HG03520 (cell line): ENCODE results near the gene FGF12.

Experiments
- ATAC-seq: cut with Tn5 transposase; IDR thresholded peaks from one replicate; pipeline ENCODE4 v1.9.1; 2021; ENCODE audit warnings: mild to moderate bottlenecking, moderate library complexity; ENCODE audit not compliant: unreplicated experiment

Gene FGF12

DNA sequence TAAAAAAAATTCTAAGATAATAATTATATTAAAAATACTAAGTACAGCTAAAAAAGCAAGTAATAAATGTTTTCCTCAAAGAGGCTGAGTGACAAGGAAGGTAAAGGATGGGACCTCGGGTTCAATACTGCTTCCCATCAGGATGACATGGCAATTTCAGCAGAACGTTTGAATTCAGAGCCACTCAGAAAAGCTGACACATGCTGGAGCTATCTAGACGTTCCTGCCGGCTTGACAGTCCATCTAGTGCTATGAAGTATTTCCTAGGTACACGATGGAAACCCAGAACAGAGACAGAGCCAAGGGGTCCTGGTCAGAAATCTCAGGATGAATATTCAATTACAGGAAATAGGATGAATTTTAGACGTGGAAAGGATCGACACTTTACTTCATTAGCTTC lies 361.8 kb downstream of the FGF12 start:
- ATAC-seq, result no peak

DNA sequence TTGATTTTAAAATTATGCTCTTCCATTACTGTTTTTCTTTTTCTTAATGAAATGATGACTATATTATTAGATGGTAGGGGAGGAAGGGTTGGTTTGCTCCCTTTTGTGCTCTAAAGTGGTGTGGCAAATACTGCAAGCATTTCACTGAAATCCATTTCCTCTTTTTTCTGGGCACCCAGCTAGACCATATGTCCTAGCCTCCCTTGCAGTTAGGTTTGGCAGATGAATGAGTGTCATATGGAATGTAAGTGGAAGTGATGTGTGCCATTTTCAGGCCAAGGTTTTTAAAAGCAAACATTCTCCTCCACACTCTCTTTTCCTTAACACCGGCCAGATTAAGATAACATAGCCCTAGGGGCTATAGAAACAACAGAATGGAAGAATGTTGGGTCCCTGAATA lies 363.0 kb downstream of the FGF12 start:
- ATAC-seq, result no peak

DNA sequence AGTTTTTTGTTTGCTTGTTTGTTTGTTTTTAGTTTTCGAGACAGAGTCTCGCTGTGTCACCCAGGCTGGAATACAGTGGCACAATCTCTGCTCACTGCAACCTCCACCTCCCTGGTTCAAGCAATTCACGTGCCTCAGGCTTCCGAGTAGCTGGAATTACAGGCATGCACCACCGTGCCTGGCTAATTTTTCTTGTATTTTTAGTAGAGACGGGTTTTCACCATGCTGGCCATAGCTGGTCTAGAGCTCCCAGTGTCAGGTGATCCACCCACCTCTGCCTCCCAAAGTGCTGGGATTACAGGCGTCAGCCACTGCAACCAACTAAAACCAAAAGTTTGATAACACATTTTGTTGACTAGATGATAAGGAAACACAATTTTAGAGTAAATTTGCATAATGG lies 372.7 kb downstream of the FGF12 start:
- ATAC-seq, result no peak

DNA sequence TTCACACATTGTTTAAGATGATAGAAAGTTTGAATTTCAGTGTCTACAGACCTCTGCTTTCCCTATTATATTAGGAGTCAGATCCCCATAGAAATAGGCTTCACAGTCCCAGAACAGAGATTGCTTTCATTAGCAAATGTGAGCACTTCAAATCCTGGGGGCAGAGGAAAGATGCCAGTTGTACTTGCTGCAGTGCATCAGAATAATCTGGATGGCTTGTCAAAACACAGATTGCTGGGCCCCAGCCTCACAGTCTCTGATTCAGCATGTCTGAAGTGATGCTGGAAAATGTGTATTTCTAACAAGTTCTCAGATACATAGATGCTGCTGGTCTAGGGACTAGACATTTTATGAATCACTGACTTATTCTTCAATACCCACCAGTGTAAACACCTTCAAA lies 375.2 kb downstream of the FGF12 start:
- no peak for ATAC-seq

DNA sequence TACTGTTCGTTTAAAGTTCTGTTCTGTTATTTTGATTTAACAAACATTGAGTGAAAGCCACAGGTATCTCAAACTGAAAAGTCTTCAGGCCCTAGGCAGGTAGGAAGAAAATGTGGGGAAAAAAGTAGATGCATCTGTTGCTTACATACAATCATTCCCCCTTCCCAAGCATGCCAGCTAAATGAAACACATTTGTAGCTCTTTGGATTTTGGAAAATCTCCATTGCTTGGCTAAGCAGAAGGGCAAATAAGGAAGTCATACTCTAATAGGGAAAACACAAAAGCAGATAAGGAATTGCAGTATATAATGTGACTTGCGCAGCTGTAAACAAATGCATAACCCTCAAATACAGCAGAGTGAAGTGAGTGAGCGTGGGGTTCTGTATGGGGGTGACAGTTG lies 375.9 kb downstream of the FGF12 start:
- no peak for ATAC-seq

DNA sequence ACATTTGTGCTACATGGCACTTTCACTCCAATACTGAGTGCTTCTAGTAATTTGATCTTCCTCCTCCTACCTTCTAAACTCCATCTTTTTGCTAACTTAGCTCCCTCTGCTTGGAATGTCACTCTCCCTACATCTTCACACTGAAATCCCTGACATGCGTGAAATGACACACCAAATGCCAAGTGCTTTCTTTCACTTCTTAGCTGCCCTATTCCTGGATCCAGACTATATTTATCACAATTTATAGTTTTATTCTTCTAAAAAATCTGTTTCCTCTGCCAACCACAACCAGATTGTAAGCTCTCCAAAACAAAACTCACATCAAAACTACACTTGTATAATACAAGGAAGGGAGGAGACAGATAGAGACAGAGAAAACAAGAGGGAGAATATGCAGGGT lies 387.3 kb downstream of the FGF12 start:
- no peak for ATAC-seq

DNA sequence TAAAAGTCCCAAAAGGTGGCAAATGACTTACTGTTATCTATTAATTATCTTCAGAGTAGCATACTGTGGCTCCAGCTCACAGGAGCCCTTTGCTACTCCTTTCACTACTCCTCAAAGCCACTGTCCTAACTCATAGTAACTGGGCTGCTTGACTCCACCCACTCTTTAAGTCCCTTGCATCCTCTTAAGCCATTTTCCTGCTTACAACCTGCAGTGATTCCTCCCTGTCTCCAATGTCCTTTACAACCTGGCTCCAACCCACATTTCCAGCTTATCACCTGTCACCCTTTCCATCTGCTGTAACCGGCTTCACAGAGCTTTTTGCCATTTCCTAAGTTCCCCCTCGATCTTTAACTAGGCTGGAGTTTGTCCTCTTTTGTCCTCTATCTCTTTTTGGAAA lies 388.1 kb downstream of the FGF12 start:
- no peak for ATAC-seq

DNA sequence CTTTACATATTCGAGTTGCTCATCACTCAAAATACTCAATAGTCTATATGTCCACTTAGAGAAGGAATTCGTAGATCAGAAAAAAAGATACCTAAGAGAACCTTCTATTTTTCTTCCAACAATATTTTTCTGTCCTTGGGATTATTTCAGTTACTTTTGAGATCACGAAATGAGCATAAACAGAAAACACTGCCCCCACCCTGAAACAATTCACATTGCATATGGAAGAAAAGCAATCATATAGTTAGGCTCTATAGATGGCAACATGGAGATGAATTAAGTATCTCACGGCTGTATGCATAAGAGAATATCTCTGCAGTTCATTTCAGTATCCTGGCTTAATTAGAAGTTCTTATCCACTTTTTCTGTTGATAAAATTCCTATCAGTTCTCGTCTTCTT lies 391.1 kb downstream of the FGF12 start:
- no peak for ATAC-seq

DNA sequence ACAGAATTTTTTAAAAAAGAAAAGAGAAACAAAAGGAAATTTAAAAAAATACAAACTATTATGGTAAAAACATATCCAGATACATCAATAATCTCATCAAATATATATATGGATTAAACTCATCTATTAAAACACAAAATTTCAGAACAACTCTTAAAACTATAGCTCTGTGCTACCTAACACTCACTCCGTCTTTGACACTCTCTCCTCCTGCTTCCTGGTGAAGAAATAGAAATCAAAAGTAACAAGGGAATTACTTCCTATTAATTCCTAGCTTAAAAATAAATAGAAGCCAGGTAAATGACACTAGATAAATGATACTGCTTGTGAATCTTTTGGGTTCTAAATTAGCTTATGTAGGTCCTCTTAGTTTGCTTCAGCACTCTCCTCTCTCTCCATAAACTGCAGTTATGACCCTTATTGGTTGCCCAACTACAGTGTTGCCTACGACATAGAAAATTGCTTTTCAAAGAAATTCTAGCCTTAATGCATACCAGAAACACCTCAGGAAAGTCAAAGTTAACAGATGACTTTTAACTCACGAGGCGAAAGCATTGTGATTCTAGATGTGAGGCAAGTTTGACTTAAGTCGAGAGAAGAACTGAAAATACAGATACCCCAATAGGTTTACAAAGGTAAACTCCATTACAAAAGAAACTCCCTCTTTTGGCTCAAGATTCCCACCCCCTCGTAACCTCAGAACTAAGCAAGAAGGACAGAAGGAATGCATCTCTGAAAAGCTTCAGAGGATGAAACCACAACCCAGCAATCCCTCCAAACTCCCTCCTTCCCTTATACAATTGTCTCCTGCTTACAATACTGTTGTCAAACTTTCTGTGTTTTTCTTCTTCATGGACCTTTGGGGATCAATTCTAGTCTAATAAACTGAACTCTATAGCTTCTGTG lies 394.7 kb downstream of the FGF12 start:
- ATAC-seq, result no peak

DNA sequence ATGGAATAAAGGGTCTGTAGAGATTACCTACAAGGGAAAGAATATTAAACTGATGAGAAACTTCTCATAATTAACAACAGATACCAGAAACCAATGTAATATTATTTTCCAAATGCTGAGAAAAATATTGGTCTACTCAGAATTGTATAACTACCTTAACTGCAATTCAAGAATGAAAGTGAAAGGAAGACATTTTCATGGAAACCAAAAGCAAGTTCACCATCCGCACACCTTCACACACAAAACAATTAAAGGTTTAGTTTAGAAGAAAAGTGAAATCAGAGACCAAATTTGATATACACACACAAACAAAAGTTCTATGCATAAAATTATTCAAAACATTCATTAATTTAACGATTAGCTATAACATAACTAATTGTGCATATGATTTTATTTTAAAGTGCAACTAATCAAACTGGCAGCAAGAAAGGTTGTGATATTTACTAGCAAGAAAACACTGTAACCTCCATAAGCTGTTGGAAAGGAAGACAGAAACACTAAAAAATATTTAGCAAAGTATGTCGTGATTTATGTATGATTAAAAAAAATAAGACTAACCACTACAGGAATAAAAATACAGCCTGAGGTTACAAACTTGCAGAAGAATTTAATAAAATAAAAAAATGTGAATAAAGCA lies 395.5 kb downstream of the FGF12 start:
- ATAC-seq, result peak; percentile 73

DNA sequence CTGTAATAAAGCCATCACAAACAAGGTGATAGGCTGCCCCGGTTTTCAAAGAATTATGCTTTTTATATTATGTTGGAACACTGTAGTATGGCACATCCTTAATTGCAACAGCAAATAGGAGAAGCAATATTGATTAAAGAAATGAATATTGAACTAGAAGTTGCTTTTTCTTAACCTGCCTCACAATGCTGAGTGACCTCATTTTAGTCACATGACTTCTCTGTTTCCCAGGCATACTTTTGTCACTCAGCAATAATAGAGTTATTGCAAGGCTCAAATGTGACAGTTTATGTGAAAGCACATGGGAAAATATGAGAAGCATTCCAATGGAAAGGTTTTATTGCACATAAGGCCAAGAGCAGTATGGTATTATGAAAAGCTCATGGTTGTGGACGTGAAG lies 400.7 kb downstream of the FGF12 start:
- no peak for ATAC-seq

DNA sequence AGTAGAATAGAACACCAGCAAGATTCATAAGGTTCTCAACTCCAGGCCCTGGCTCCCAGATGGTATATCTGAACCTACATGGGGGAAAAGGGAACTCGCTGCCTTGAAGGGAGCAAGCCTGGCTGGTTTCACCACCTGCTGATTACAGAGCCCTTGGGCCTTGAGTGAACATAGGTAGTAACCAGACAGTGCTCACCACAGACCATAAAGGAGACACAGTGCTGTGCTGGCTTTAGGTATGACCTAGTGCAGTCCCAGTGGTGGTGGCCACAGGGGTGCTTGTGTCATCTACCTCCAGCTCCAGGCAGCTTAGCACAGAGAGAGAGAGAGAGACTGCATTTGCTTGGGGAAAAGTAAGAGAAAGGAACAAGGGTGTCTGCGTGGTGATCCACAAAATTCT lies 409.8 kb downstream of the FGF12 start:
- ATAC-seq, result no peak

DNA sequence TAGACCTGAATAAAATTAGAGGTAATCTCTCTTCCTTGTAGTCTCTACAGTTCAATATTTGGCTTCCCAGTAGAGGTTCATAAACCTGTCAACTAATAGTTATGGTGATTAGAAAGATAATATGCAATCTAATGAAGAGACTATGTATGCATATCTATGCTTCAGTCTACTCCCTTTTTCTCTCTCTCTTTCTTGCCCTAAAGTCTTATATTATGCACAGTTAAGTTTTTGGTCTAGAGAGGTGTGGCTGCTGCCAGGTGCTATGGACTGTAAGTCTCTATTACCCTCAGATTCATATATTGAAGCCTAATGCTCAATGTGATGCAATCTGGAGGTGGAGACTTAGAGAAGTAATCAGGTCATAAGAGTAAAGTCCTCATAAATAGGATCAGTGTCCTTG lies 413.7 kb downstream of the FGF12 start:
- ATAC-seq, result no peak

DNA sequence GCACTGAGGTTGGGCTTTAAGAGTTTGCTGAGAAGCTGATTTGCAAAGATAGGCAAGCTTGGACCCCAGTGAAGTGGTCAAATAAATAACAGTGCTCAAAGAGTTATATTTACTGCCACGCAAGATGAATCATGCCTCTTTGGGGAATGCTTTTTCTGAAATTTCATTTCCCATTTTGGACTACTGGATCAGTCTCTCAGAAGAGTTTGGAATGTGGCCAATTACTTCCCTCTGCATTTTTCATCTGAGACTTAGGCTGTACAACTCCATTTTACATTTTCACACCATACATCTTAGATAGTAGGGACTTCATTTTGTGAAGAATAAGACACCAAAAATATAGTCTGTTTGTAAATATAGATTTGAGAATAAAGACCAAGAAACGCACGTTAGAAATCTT lies 419.7 kb downstream of the FGF12 start:
- ATAC-seq, result no peak

DNA sequence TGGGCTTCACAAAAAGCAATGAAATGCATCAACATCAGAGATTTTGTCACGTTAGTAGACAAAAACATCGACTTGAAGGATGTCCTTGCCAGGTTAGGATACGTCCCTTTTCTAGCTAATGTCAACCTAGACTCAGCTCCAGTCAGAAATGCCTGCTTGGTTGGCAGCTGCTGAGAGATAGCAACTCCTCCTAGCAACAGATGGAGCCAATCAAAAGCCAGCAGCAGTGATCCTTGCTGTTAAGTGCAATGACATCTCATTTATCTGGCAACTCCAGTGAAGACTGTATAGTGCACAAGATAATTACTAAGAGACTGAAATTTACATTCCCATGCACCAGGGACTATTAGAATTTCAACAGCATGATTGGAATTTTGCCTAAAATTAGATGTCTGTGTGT lies 424.1 kb downstream of the FGF12 start:
- ATAC-seq, result no peak

DNA sequence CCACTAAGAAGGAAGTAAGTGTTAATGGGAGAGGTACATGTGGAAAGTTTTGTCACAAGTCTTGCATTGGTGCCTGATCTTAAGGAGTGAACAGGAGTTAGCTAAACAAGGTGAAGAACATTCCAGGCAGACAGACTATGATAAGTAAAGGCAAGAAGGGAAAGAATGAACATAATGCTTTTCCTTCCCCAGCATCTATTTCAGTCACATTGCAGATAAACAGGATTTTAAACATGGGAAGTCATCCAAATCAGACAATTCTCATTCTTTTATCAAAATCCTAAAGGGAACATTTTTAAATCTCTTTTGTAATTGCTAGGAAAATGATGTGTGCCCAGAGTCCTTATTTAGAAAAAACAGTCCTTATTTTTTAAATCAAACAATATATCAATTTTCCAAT lies 424.6 kb downstream of the FGF12 start:
- ATAC-seq, result no peak

DNA sequence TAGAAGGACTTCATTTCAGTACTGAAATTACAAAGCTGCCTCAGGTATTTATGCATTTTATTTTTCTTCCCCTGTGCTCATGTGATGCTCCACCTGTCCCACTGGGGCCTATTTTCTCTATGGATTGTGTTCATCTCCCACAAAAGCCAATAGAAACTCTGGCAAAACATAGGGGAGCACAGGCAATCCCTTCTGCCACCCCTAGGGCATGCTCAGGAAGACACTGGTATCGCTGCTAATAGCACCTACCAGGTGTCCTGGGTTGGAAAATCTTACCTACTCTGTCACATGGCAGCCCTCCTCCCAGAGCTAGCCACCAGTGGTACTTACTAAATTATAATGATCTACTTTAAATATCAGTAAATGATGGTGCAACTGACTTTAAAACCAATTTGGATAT lies 427.4 kb downstream of the FGF12 start:
- no peak for ATAC-seq

DNA sequence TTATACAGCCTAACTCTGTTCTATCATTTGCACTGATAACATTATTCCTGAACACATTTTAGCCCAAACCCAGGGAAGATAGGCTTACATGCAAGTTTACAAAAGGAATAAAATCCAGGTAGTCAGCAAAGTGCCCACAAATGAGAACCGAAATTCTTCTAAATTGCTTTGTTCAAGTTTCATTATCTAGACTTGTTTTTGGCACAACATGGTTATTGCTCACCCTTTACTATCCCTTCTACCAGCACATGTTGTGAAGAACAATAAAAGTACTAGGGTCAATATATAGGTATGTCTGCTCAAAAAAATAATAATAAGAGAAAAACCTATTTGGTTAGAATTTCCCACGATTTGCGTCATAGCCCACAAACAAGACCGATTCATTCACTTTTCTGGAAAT lies 430.5 kb downstream of the FGF12 start:
- no peak for ATAC-seq

DNA sequence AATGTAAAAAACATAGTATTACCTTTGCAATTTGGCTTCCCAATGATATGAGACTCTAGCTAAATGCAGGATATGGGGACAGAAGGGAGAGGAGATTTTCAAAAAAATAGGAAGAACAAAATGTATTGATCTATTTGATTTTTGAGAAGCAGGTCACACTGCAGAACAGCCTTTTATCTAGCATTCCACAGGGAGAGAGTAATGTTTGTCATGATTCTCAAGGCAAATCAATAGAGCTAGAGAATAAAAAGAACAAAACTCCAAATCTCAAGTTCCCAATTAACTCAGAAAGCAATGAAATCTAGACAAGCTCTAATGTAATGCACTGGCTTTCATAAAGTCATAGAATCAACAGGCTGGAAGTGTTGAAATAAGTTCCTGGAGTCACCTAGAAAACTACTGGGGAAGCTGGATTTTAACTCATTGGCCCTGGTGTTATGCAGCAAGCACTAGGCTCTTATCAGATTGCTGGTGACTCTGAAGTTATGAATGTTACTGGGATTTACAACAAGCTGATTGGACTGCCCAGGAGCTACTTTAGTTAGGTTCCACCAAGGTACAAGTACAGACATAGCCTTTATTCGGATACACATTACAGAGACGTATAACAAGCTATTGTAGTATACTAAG lies 442.8 kb downstream of the FGF12 start:
- no peak for ATAC-seq

DNA sequence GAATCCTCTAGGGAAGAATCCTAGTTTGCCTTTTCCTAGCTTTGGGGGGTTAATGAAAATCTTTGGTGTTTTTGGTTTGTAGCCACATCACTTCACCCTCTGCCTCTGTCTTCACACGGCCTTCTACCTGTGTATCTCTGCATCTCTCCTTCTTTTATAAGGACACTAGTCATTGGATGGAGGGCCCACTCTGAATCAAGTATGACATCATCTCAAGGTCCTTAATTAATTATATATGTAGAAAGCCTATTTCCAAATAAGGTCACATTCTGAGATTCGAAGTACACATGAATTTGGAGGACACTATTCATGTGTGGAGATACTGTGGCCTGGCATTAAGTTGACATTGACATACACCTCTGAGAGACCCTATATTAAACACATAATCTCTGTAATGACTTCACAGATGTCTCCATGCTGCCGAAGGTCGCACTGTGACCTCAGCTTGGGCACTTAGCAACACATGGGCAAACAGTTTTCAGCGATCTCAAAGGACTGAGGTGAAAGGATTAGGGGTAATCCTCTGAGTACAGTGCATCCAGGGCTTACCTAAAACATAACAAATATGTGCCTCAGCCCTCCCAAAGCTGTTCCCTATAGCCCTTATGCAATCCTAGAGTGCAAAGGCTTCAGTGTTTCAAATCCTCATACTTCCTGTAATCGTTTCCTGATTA lies 446.0 kb downstream of the FGF12 start:
- ATAC-seq, result no peak

DNA sequence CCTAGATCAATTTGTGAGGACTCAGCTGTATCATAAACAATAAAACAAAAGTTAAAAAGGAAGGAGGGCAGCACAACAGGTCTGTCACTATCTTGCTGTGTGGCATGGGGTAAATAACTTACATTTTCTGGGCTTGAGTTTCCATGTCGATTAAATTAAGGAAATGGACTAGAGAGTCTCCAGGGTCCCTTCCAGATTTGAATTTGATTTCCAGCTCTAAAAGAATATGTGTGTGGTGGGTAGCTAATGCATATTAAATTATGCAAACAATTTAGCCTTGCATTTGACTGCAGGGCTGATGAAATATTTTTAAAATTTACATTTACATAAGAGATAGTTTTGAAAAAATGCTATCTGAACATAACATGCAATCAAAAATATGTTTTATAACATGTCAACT lies 447.7 kb downstream of the FGF12 start:
- ATAC-seq, result no peak

DNA sequence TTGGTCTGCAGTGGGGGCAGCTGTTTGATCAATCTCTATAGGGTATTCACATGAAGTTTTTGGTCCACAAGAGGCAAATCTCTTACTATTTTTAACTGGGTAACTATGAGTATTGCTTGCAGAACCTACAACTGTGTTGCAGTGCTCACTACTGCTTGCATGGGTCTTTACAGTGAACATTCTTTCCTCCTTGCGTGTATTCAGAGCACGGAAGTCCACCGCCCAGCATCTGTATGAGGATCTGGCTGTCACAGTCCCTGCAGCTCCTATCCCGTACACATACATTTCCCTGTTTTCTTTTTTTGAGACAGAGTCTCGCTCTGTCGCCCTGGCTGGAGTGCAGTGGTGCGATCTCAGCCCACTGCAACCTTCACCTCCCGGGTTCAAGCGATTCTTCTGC lies 449.9 kb downstream of the FGF12 start:
- no peak for ATAC-seq
